Right renal cortex interstitium (tissue), 3 donors: ENCODE data around the gene MAPKAPK2. TPM values are rescaled to one million over a fixed set of nuclear protein-coding genes. Genes with fewer than 3 reads are reported as not detected.
A peak's percentile ranks its signal among the peaks of the same experiment; 100 is the strongest.

Experiments
- DNase-seq, 3 donors: peaks; one replicate each; pipeline ENCODE4 v3.0.0-alpha.2; 2013; ENCODE audit warnings: low read depth in 3 of 3, low spot score in 2 of 3
- polyA plus RNA-seq, 3 donors: library from polyadenylated mRNA; unstranded; fragments of 120-200 nt; gene quantifications; one replicate each; pipeline ENCODE4 v1.2.1, GENCODE V29; 2013; ENCODE audit not compliant: insufficient read length in 3 of 3

MAPKAPK2 gene
- polyA plus RNA-seq, 3 donors = 66.5 to 80.4 (median 79.6) TPM

- no peak for DNase-seq
Observed at GRCh38 chr1:206658981-206659273, 25.8 kb upstream of the MAPKAPK2 start.

GRCh38 chr1:206660136-206660535, 24.6 kb upstream of the MAPKAPK2 start:
- DNase-seq = no peak

- no peak for DNase-seq
Observed at GRCh38 chr1:206661161-206661820, 23.4 kb upstream of the MAPKAPK2 start.

- DNase-seq = no peak
Observed at GRCh38 chr1:206662396-206663092, 22.2 kb upstream of the MAPKAPK2 start.

GRCh38 chr1:206663362-206663761, 21.3 kb upstream of the MAPKAPK2 start:
- no peak for DNase-seq

- peak; percentile 63 to 77 (median 69) for DNase-seq
Observed at GRCh38 chr1:206663832-206664652, 20.7 kb upstream of the MAPKAPK2 start.

GRCh38 chr1:206664740-206665139, 20.0 kb upstream of the MAPKAPK2 start:
- DNase-seq = no peak

GRCh38 chr1:206666031-206666561, 18.6 kb upstream of the MAPKAPK2 start:
- no peak for DNase-seq

GRCh38 chr1:206666954-206667665, 17.6 kb upstream of the MAPKAPK2 start:
- DNase-seq = no peak

- DNase-seq = no peak
Observed at GRCh38 chr1:206668351-206668750, 16.4 kb upstream of the MAPKAPK2 start.

GRCh38 chr1:206668874-206669410, 15.8 kb upstream of the MAPKAPK2 start:
- DNase-seq = no peak

GRCh38 chr1:206672011-206672688, 12.6 kb upstream of the MAPKAPK2 start:
- no peak for DNase-seq

- no peak for DNase-seq
Observed at GRCh38 chr1:206672844-206673758, 11.6 kb upstream of the MAPKAPK2 start.

GRCh38 chr1:206674236-206674635, 10.5 kb upstream of the MAPKAPK2 start:
- DNase-seq = no peak

GRCh38 chr1:206674745-206675175, 9.9 kb upstream of the MAPKAPK2 start:
- no peak for DNase-seq

GRCh38 chr1:206676499-206676898, 8.2 kb upstream of the MAPKAPK2 start:
- no peak for DNase-seq

GRCh38 chr1:206678490-206678889, 6.2 kb upstream of the MAPKAPK2 start:
- DNase-seq = no peak

- no peak for DNase-seq
Observed at GRCh38 chr1:206679738-206680211, 4.9 kb upstream of the MAPKAPK2 start.

GRCh38 chr1:206680279-206680678, 4.4 kb upstream of the MAPKAPK2 start:
- DNase-seq = no peak
